ENCODE data around the gene TTI1.
A peak's percentile ranks its signal among the peaks of the same experiment; 100 is the strongest.
"Not testable (repeated sequence)": the region's sequence is repeated elsewhere in the genome, so short reads cannot be mapped to it uniquely, and the experiment has no call there.

Gene TTI1

GRCh38 chr20:38009416-38009815 lies 23.8 kb downstream of the TTI1 start:
- not testable (repeated sequence) for DNase-seq (ENCODE audit: low read depth in 2 of 2)

DNA sequence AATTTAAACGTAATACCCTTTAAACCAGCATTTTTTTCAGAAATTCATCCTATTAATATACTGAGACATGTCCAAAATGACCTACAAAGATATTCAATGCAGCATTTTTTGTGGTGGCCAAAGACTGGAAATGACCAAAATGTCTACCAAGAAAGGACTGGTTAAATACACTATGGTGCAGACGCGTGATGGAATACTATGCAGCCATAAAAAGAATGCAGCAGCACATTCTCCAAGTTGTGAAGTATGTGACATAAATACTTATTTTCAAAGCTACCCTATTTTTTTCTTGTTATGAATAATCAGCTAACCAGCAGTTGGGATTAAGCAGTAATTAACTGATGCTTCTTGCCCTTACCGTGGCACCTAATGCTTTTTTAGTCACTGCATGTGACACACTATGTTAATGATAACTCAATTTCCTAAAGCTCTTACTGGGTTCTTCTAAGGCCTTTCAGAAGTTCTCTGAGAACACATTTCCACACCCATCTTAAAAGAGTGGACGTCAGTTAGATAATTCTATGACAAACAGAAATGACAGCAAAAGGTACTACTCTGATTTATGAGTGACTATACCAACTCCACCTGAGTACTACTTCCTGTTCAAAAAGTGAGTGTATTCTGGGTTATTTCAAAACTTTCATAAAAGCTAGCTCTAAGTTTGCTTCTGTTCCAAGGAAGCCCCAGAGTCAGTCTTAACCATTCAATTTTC lies 24.9 kb downstream of the TTI1 start:
- no peak for DNase-seq (ENCODE audit: low read depth in 2 of 2)

GRCh38 chr20:38007526-38007925 lies 25.7 kb downstream of the TTI1 start:
- DNase-seq (ENCODE audit: low read depth in 2 of 2), result no peak

- DNase-seq (ENCODE audit: low read depth in 2 of 2), result no peak
Observed at GRCh38 chr20:38005903-38006302, 27.4 kb downstream of the TTI1 start.

DNA sequence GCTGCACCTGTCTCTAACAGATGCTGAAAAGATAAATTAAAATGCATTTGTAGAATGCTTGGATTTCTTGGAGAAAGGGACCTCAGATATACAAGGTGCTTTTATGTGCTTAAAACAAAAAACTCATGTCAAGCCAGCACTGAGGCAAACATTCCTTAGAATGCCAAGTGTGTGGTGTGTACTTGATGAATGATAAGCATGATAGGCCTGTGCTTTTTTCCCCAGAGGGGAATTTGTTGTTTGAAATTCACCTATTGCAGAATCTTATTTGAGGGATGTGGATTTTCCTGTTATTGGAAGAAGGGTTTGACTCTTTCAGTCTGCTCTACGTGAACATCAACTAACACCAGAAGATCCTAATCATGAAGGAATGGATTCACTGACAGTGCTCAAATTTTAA lies 28.8 kb downstream of the TTI1 start:
- no peak for DNase-seq (ENCODE audit: low read depth in 2 of 2)

DNA sequence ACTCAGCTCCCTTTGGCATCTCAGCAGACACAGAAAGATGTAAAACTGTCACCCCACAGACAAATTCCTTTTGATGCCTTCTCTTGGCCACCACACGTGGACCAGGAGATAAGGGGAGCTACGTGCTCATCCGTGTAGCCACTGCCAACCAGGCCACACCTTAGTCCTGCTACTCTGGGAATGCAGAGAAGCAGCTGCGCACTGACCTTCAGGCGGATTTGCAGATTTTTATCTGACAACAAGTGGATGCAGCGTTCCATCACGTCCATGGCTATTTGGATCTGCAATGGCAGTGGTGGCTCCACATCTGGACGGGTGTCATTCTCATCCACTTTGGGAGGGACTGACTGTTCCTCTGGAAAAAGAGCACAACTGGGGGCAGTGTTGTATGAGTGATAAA lies 30.8 kb downstream of the TTI1 start:
- no peak for DNase-seq (ENCODE audit: low read depth in 2 of 2)

DNA sequence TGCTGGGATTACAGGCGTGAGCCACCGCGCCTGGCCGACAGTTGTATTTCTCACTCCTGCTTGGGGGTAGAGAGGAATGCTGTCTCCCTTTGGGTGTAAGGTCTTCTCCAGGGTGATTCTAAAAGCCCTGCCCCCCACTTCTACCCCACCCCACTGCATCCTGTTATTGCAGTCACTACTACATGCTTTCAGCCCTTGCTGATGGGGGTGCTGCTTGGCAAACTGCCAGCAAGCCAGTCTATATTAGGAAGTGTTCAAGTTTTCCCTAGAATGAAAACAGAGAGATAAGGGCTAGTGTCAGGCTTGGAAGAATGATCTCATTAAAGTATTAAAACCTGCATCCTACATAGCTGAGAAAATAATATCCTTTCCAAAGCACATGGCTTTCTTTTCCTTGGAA lies 31.3 kb downstream of the TTI1 start:
- DNase-seq (ENCODE audit: low read depth in 2 of 2), result no peak

DNA sequence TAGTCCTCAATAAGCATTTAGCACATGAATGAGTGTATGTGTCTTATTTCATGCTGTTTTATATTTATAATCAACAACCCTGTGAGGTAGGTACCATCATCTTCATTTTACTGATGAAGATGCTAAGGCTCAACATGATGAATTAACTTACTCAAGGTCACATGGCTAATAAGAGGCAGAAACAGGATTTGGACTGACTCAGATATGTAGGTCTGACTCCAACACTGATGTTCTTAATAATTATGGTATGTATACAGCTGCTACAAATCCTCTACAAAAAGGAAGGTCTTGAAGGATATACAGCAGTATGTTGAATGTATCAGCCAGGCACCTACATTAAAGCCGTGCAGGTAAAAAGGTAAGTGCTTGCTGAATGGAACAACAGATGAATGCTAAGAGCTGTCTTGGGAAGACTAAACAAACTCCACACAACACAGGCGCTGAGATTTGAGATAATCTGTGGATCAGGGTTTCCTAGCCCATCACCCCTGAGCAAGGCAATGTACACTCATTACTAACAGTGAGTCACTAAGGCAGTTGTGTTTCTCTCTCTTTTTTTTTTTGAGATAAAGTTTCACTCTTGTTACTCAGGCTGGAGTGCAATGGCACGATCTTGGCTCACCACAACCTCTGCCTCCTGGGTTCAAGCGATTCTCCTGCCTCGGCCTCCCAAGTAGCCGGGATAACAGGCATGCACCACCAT lies 31.9 kb downstream of the TTI1 start:
- no peak for DNase-seq (ENCODE audit: low read depth in 2 of 2)

DNA sequence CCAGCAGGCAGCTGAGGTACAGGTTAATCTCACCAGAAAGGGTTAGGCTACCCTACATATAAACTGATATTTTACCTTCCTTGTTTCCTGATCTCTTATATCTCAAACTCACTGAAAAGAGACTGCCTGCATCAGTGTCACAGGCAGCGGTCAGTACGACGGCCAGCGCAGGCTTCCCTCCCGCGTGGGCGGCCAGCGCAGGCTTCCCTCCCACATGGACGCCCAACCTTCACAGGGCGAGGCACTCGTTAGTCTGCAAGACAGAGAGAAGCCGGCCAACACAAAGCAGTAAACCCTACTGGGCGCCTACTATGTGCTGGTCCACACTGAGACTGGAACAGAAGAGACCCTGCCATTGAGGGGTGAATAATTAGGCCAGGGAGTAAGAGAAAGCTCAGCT lies 33.0 kb downstream of the TTI1 start:
- DNase-seq (ENCODE audit: low read depth in 2 of 2), result no peak

GRCh38 chr20:37999526-38000263 lies 33.6 kb downstream of the TTI1 start:
- no peak for DNase-seq (ENCODE audit: low read depth in 2 of 2)

GRCh38 chr20:37997516-37997915 lies 35.7 kb downstream of the TTI1 start:
- DNase-seq (ENCODE audit: low read depth in 2 of 2), result no peak

DNA sequence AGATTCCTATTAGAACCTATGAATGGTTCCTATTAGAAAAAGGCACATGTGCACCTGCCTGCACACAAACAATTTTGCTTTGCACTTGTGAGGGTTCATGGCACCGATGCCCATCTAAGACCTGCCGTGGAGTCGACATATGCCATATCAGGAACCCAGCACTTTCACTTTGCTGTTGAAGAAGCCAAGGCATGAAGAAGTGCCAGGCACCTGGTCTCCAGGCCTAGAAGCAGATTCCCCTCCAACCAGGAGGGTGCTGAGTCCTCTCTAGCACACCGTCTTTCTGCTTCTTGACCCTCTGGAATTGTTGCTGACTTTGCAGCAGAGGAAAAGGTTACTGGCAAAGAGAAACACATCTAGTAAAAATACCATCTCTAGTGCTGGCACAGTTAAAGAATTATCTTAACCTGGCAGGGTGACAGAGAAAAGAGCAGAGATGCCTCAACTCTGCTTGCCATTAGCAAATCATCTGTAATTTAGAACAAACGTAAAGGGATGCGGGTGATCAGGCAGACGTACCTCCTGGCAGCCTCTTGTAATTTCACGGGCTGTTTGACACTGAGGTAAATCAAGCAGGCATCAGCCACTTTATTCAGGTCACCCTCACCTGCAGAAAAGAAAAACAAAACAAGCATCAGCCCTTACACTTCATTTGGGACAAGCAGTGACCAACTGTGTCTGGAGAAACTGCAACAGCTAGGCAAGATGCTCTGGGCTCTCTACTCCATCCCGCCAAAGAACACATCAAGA lies 37.2 kb downstream of the TTI1 start:
- DNase-seq (ENCODE audit: low read depth in 2 of 2), result no peak

DNA sequence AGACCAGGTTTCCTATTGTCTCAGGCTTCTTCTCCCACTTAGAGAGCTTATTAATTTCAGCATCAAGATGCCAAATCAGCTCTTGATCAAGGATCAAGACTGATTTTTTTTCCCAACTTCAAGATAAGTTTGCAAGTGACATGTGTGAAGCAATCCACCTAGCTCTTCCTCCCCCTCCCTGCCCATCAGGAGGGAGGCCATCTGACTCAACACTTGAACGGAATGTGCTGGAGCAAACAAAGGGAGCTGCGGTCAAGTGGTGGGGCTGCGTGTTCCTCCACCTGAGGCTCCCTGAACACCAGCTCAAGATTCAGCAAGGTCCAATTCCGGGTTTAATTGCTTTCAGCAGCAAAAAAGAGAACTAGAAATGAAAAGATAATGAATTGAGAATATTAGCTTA lies 38.7 kb downstream of the TTI1 start:
- DNase-seq (ENCODE audit: low read depth in 2 of 2), result no peak

DNA sequence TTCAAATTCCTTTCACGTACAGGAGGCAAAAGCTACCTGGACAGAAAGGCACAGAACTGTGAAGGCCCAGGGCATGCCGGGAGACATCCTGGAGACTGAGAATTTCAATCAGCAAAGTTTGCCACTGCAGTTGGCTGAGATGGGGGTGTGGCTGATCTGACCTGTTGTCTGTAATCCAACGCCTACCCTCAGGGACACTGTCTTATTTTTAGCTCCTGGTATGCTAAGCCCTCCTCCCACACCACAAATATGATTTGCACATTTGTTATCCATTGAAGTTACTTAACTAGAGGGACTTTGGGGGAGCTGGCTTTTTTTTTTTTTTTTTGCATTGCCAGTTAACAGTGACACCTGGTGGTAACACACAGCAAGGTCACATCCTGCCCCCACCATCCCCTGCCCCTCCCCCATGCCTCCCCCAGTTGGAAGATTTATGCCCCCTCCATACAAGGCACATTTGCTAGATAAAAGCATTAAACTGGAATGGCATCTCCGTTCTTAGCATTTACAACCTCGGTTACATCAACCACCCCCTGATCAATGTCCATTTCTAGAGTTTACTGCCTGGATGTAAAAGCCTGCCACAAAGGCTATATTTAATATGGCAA lies 40.4 kb downstream of the TTI1 start:
- no peak for DNase-seq (ENCODE audit: low read depth in 2 of 2)

DNA sequence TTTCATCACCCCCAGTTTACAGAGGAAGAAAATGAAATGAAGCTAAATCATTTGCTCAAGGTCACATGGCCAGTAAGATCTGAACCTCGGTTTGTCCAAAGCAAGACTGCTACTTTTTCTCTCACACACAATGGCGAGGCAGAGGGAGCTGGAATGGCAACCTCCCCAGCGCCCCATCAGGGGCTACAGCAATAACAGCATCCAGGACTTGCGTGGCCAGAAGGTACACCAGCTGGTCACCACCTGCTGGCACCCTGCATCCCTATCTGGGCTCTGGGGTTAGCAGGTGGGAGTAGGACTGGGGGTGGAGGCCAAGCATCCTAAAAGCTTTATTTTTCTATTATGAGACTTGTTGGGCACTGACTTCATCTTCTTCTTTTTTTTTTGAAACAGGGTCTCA lies 41.3 kb downstream of the TTI1 start:
- DNase-seq (ENCODE audit: low read depth in 2 of 2), result no peak

DNA sequence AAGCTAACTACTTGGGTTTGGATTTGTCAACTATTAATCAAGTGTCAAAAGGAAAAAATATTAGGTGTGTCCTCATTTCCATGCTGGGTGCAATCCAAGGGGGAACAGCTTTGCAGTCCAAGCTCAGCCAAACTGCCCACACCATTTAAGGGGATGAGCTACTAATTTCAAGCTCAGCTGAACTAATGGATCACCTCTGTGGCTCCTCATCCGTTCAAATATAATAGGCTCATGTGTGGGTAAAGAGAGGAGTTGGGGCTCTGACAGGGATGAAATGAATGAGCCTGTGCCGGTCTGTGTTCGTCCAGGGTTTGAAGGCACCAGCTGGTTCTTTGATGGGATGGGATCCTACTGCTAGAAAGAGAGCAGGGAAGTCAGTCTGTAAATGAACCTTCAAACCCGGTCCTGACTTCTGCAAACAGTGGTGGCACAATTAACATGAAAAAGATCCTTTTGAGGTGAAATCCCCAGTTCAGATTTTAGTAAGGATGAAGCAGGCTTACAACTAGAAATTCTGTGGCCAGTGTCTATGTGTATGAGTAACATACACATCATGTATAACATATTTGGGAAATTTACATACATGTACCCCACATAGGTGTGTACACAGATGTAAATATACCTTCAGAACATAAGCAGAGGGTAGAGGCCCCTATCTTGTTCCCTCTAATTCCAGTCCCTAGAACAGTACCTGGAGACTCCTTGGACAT lies 41.9 kb downstream of the TTI1 start:
- DNase-seq (ENCODE audit: low read depth in 2 of 2), result no peak

DNA sequence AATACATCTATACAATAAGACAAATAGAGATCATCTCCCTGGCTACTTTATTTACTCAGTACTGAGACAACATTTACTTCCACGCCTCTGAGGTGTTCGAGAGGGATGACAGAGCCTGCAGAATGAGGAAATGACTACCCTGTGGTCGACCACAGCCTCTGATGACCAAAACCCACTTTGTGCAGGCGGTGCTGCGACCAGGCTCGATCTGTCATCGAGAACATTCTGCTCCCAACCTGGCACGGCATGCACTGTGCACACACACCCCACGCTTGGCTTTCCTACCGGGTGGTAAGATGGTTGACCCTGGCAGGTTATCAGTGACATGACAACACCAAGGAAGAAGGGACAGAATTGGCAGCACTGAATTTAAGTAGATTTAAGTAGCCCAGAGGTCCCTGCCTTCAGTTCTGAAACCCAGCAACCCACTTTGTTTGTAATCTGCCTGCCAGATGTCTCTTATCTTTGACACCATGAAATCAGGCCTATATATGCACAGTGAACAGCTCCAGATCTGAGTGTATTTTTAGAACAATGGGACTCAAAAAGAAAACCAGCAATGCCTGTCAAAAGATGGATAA lies 42.6 kb downstream of the TTI1 start:
- peak; percentile 47 to 55 for DNase-seq (ENCODE audit: low read depth in 2 of 2)

GRCh38 chr20:37989601-37990295 lies 43.5 kb downstream of the TTI1 start:
- no peak for DNase-seq (ENCODE audit: low read depth in 2 of 2)

DNA sequence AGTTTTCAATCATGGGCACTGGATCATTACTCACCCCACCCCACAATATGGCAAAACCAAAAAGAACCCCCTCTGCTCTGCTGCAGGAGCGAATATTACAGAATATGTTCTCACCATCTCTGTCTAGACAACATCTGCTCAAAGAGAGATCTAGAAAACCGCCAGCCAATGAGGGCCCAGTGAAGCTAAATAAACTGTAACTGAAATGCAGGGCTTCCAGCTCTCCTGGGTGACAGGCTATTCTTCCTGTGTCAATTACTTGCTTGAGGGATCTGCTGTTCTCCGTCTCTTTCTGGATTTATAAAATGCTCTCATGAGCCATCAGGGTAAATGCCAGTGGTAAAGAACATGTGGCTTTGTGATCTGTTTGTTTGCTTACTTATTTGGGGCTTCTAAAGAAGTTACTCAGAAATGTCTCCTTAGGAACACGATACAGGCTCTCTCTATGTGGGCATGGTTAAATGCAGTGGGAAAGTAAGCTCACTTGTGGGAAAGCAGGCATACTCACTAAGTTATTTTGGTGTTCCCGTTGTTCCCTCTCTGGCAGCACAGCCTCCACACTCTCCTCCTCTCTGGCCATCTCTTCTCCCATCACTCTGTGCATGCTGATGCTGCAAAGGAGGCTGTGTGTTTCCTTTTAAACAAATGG lies 44.8 kb downstream of the TTI1 start:
- no peak for DNase-seq (ENCODE audit: low read depth in 2 of 2)
